Stimulated activated CD4-positive, alpha-beta T cell treated with anti-CD3 and anti-CD28 coated beads, Interleukin-1b, Interleukin-23, amount 100 ng/mL, for 1 hour (primary cell): Measurements from ENCODE around the gene ADAMTS13.

Source experiments
- DNase-seq, 2 donors: peaks; one replicate each; pipeline ENCODE4 v3.0.0-alpha.2; 2020; ENCODE audit warnings: low read depth in 2 of 2

The ADAMTS13 gene

GRCh38 chr9:133489253-133490190, 67.4 kb downstream of the ADAMTS13 start:
- DNase-seq, result no peak

- no peak for DNase-seq
Measured at GRCh38 chr9:133490201-133490681, 68.1 kb downstream of the ADAMTS13 start.

- no peak for DNase-seq
Measured at GRCh38 chr9:133490865-133491655, 68.9 kb downstream of the ADAMTS13 start.

GRCh38 chr9:133491656-133491925, 69.4 kb downstream of the ADAMTS13 start:
- DNase-seq, result no peak

GRCh38 chr9:133492061-133493021, 70.2 kb downstream of the ADAMTS13 start:
- no peak for DNase-seq

- no peak for DNase-seq
Measured at GRCh38 chr9:133493428-133493827, 71.3 kb downstream of the ADAMTS13 start.

- no peak for DNase-seq
Measured at GRCh38 chr9:133493845-133494540, 71.8 kb downstream of the ADAMTS13 start.

GRCh38 chr9:133494636-133495326, 72.6 kb downstream of the ADAMTS13 start:
- DNase-seq, result no peak

GRCh38 chr9:133495327-133496293, 73.4 kb downstream of the ADAMTS13 start:
- no peak for DNase-seq

- no peak for DNase-seq
Measured at GRCh38 chr9:133496861-133497842, 75.0 kb downstream of the ADAMTS13 start.

GRCh38 chr9:133499132-133499891, 77.1 kb downstream of the ADAMTS13 start:
- DNase-seq, result no peak

- no peak for DNase-seq
Measured at GRCh38 chr9:133499892-133500270, 77.7 kb downstream of the ADAMTS13 start.

- DNase-seq, result no peak
Measured at GRCh38 chr9:133502112-133502511, 79.9 kb downstream of the ADAMTS13 start.

- no peak for DNase-seq
Measured at GRCh38 chr9:133505186-133505830, 83.1 kb downstream of the ADAMTS13 start.

GRCh38 chr9:133505901-133506652, 83.9 kb downstream of the ADAMTS13 start:
- DNase-seq, result no peak

GRCh38 chr9:133506653-133507038, 84.5 kb downstream of the ADAMTS13 start:
- no peak for DNase-seq
